K562 (cell line): ENCODE measurements around the gene KRTAP10-11. TPM values are rescaled to one million over a fixed set of nuclear protein-coding genes. Genes with fewer than 3 reads are reported as not detected.

Experiments
- ATAC-seq: fragments of 200-7000 bp; cut with Tn5 transposase; 3 replicates; pipeline ENCODE4 v1.9.1; 2020; ENCODE audit warnings: moderate library complexity
- BruUV-seq: library from RNA; stranded (reverse); fragments of 400-500 nt; replicated peaks from 2 replicates; lab custom pipeline; 2021; lab: Mats Ljungman, UMichigan
- CTCF ChIA-PET: fragments of 300-600 bp; formaldehyde crosslinking; extraction: SDS; loops from one replicate; lab custom pipeline; 2021; ENCODE audit warnings: low intra/inter-chr PET ratio; lab: Yijun Ruan, JAX
- POLR2A ChIA-PET: fragments of 300-600, 350-650 bp; sonication (Branson Sonifier 250); formaldehyde crosslinking; extraction: SDS; loops from one replicate; lab custom pipeline; 2021; ENCODE audit warnings: antibody characterized with exemption, inconsistent platforms; lab: Yijun Ruan, JAX
- DNase-seq, 4 experiments: peaks; one replicate each; pipeline versions ENCODE4 v3.0.0 to v3.0.0-alpha.2; 2011 to 2018; ENCODE audit warnings: low spot score in 3 of 4, mixed read lengths in 3 of 4; ENCODE audit errors: extremely low read depth in 1 of 4
- FAIRE-seq: peaks from 2 replicates; lab custom pipeline; 2011; peaks lifted over from hg19 to GRCh38; lab: Jason Lieb, UNC
- H2AFZ ChIP-seq: 2 replicates; pipeline ENCODE4 v1.6.0; 2011; ENCODE audit warnings: low read depth, low read length, control low read depth, inconsistent platforms
- H3K27ac ChIP-seq: fragments of 200-600 bp; 3 replicates; pipeline ENCODE4 v1.8.0; 2011; ENCODE audit warnings: low read depth, mild to moderate bottlenecking, control low read depth, inconsistent platforms, low read length, moderate library complexity, mixed read lengths; ENCODE audit errors: extremely low read depth
- H3K27me3 ChIP-seq, 2 experiments: fragments of 300-600 bp in 1 of 2; 2 replicates in 1 of 2; 3 replicates in 1 of 2; pipeline versions ENCODE4 v1.6.0 to v1.8.0; 2011; ENCODE audit warnings: inconsistent platforms in 2 of 2, low read length in 2 of 2, mild to moderate bottlenecking in 1 of 2, mixed read lengths in 1 of 2, moderate library complexity in 1 of 2; ENCODE audit not compliant: control insufficient read depth in 2 of 2, insufficient read depth in 2 of 2
- H3K36me3 ChIP-seq: fragments of 300-600 bp; 3 replicates; pipeline ENCODE4 v1.8.0; 2011; ENCODE audit warnings: mild to moderate bottlenecking, low read length, inconsistent platforms; ENCODE audit not compliant: control insufficient read depth, insufficient read depth
- H3K4me1 ChIP-seq, 2 experiments: fragments of 200-600 bp in 1 of 2; replicated peaks in 1 of 2; 2 replicates in 1 of 2; 3 replicates in 1 of 2; pipeline versions ENCODE4 v1.5.1 to v1.8.0; 2011; ENCODE audit warnings: inconsistent platforms in 2 of 2, low read length in 2 of 2, mild to moderate bottlenecking in 1 of 2, mixed read lengths in 1 of 2, moderate library complexity in 1 of 2; ENCODE audit not compliant: control insufficient read depth in 2 of 2, insufficient read depth in 2 of 2
- H3K4me2 ChIP-seq: 2 replicates; pipeline ENCODE4 v1.6.1; 2011; ENCODE audit warnings: low read length, control low read depth, inconsistent platforms, mixed read lengths; ENCODE audit not compliant: insufficient read depth
- H3K4me3 ChIP-seq: fragments of 200-600 bp; sonication (generic), shearing (Covaris generic); 2 replicates; pipeline ENCODE4 v1.5.1; 2016; ENCODE audit warnings: control low read depth, inconsistent platforms
- H3K79me2 ChIP-seq: fragments of 200-600 bp; 3 replicates; pipeline ENCODE4 v1.8.0; 2011; ENCODE audit warnings: low read length, inconsistent platforms; ENCODE audit not compliant: control insufficient read depth, insufficient read depth
- H3K9ac ChIP-seq, 2 experiments: 2 replicates each; pipeline versions ENCODE4 v1.6.0 to v1.6.1; 2011; ENCODE audit warnings: low read depth in 2 of 2, low read length in 2 of 2, control low read depth in 1 of 2, inconsistent platforms in 1 of 2, mild to moderate bottlenecking in 1 of 2, mixed read lengths in 1 of 2; ENCODE audit not compliant: insufficient read depth in 1 of 2
- H3K9me1 ChIP-seq: one replicate; pipeline ENCODE4 v1.6.0; 2011; ENCODE audit warnings: inconsistent platforms, mild to moderate bottlenecking, low read length, moderate library complexity; ENCODE audit not compliant: control insufficient read depth, insufficient read depth
- H3K9me3 ChIP-seq: replicated peaks from 2 replicates; pipeline ENCODE4 v1.5.1; 2011; ENCODE audit warnings: low read depth, low read length, inconsistent platforms; ENCODE audit not compliant: control insufficient read depth, insufficient read depth
- H4K20me1 ChIP-seq: replicated peaks from 2 replicates; pipeline ENCODE4 v1.6.1; 2011; ENCODE audit warnings: low read length, inconsistent platforms, mixed read lengths; ENCODE audit not compliant: control insufficient read depth, insufficient read depth
- BCOR ChIP-seq: fragments of 450-650 bp; IDR thresholded peaks from 2 replicates; pipeline ENCODE4 v1.6.1; 2016
- CBFA2T3 ChIP-seq: fragments of 450-650 bp; IDR thresholded peaks from 2 replicates; pipeline ENCODE4 v1.6.1; 2017
- CCAR2 ChIP-seq: fragments of 200-400 bp; formaldehyde crosslinking; IDR thresholded peaks from 2 replicates; pipeline ENCODE4 v1.6.1; 2017; ENCODE audit warnings: mild to moderate bottlenecking, low read depth, low read length
- CEBPG ChIP-seq, 3 experiments: fragments of 200-800 bp in 1 of 3; sonication (Bioruptor generic) in 1 of 3; sonication (generic) in 1 of 3; formaldehyde crosslinking in 1 of 3; IDR thresholded peaks in 2 of 3; conservative IDR thresholded peaks in 1 of 3; 2 replicates each; pipeline versions ENCODE4 v1.6.1 to v1.8.0; 2016 to 2022; ENCODE audit warnings: missing compliant biosample characterization in 2 of 3, missing genetic modification characterization in 2 of 3, mild to moderate bottlenecking in 1 of 3, missing genetic modification reagents in 1 of 3
- ETV6 ChIP-seq, 3 experiments: fragments of 150-350 bp in 1 of 3; sonication (generic) in 1 of 3; formaldehyde crosslinking in 1 of 3; IDR thresholded peaks; 2 replicates each; pipeline versions ENCODE4 v1.6.1 to v1.8.0; 2014 to 2022; ENCODE audit warnings: borderline replicate concordance in 2 of 3, low read depth in 2 of 3, antibody characterized with exemption in 1 of 3, low read length in 1 of 3, mild to moderate bottlenecking in 1 of 3, missing genetic modification reagents in 1 of 3
- GTF2E2 ChIP-seq: fragments of 200-800 bp; sonication (Bioruptor generic); IDR thresholded peaks from 2 replicates; pipeline ENCODE4 v1.6.1; 2016; ENCODE audit warnings: missing genetic modification characterization, missing compliant biosample characterization
- HIVEP1 ChIP-seq: fragments of 250-450 bp; sonication (Bioruptor Pico); IDR thresholded peaks from 2 replicates; pipeline ENCODE4 v1.4.0; 2020; ENCODE audit warnings: mild to moderate bottlenecking
- NR3C1 ChIP-seq: sonication (generic); formaldehyde crosslinking; IDR thresholded peaks from 2 replicates; pipeline ENCODE4 v1.8.1; 2022; ENCODE audit warnings: missing genetic modification reagents
- SNIP1 ChIP-seq: fragments of 450-650 bp; IDR thresholded peaks from 2 replicates; pipeline ENCODE4 v1.7.1; 2017; ENCODE audit warnings: low read depth, mild to moderate bottlenecking
- ZNF175 ChIP-seq: fragments of 200-800 bp; sonication (Bioruptor generic); IDR thresholded peaks from 2 replicates; pipeline ENCODE4 v1.6.1; 2016; ENCODE audit warnings: low read depth, mild to moderate bottlenecking, missing genetic modification characterization, missing compliant biosample characterization
- WGBS: fragments of 100-300 bp; shearing (Covaris generic); methylation state at CpG from one replicate; pipeline ENCODE4 v1.1.6; 2016; ENCODE audit warnings: low coverage, mixed read lengths; ENCODE audit not compliant: insufficient coverage; ENCODE audit errors: missing lambda C conversion rate; 5-methylcytosine and 5-hydroxymethylcytosine counted together
- in situ Hi-C: fragments of 300-500 bp; cut with MboI; formaldehyde crosslinking; loops from 4 replicates; pipeline ENCODE4 v1.15.0; 2018; ENCODE audit warnings: inconsistent platforms, mixed read lengths
- intact Hi-C: fragments of 100-400 bp; cut with micrococcal nuclease; formaldehyde crosslinking; loops from 2 replicates; pipeline ENCODE4 v1.14.2; 2022
- polyA plus RNA-seq, 8 experiments: library from polyadenylated mRNA; depleted of rRNA in 4 of 8; stranded (reverse) in 5 of 8; unstranded in 3 of 8; fragments of >200 nt; fragmentation: Nextera tagmentation in 2 of 8; fragmentation: Illumina TruSeq in 1 of 8; extraction: Ambion mirVana in 2 of 8; extraction: Trizol in 1 of 8; gene quantifications; 2 replicates each; pipeline versions ENCODE4 v1.2.1 to v1.2.3, GENCODE V29; 2011 to 2014; ENCODE audit warnings: inconsistent platforms in 1 of 8, missing spikeins in 1 of 8
- total RNA-seq, 7 experiments: library from RNA; depleted of rRNA in 6 of 7; stranded (reverse); fragments of >200 nt in 6 of 7; fragmentation: Illumina TruSeq in 2 of 7; extraction: Trizol in 2 of 7; gene quantifications; 2 replicates each; pipeline versions ENCODE4 v1.2.1 to v1.2.3, GENCODE V29; 2011 to 2021; ENCODE audit warnings: low replicate concordance in 1 of 7

The KRTAP10-11 gene
- total and polyA plus RNA-seq, 9 of the 15 experiments (the other 6 are each of a cell fraction or from before 2014, with no cell fraction given), result not detected

DNA sequence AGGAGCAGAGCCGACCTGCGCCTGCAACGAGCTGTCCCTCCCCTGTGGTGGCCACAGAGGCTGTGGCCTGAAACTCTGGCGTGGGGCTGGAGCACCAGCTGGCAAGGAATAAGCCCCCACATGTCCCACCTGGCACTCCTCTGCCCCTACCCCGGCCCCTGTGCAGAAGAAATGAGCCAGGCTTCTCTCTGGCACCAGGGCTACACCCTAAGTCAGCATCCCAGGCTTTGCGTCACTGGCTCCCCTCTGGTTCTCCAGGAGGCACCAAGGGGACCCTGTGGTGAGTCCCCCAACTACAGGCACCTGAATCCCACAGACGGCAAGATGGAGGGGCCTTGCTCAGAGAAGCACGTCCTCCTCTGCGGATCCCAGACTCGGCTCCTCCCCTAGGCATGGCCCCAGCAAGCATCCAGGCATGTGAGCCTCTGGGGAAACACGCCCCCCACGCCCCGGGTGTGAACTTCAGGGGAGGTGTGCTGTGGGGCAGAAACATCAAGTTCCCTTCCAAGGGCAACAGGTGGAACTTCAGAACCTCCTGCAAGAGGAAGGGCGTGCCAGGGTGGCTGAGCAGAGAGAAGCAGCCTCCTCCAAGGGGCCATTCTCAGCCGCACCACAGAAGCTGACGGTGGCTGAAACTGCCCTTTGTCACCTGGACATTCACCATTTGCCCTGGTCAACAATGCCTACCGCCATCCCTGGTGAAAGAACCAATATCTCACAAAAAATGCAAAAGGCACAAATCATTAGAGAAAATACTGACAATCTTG, 42.9 kb upstream of the KRTAP10-11 start:
- H3K79me2 ChIP-seq, result no peaks in the 10 kb centered on the region
- POLR2A ChIA-PET, result no interaction called here
- no peak overlapping the region for H2AFZ ChIP-seq
- H3K4me2 ChIP-seq, result no peak overlapping the region
- H3K27me3 ChIP-seq, result peaks cover 9 to 43% of the 10 kb centered on the region in 2 experiments; a peak in 4 of 5 replicates
- H3K36me3 ChIP-seq, result no peaks in the 10 kb centered on the region
- ATAC-seq (no peak), FAIRE-seq (no peak), DNase-seq (no peak)
- no peaks in the 10 kb centered on the region; the same call in 1 of the 2 replicates for H3K9me3 ChIP-seq
- no peak overlapping the region for H3K4me3 ChIP-seq
- H3K9me1 ChIP-seq, result no peaks in the 10 kb centered on the region
- CTCF ChIA-PET, result no interaction called here
- TF ChIP-seq CEBPG (CRISPR knock-in tag; IDR thresholded peaks at IDR 0.05) (no peak), CEBPG (tag; conservative IDR thresholded peaks at IDR 0.05 in 1 of 2, IDR thresholded peaks at IDR 0.05 in 1 of 2) (no peak), BCOR (no peak), NR3C1 (CRISPR knock-in tag) (no peak), CCAR2 (no peak), HIVEP1 (no peak), ZNF175 (no peak), ETV6 (IDR thresholded peaks at IDR 0.05; ENCODE audit: borderline replicate concordance in 1 of 2, low read depth in 2 of 2, low read length in 1 of 2) (no peak), ETV6 (CRISPR knock-in tag; IDR thresholded peaks at IDR 0.05; ENCODE audit: borderline replicate concordance) (no peak), GTF2E2 (no peak), SNIP1 (no peak), CBFA2T3 (no peak)
- peaks cover 0 to 16% of the 10 kb centered on the region in 2 experiments; a peak in 1 of 5 replicates for H3K4me1 ChIP-seq
- BruUV-seq, result no TSS peak
- no peak overlapping the region for H3K9ac ChIP-seq
- intact Hi-C loops (no loop called here), in situ Hi-C loops (no loop called here)
- no peak overlapping the region for H3K27ac ChIP-seq
- no peaks in the 10 kb centered on the region for H4K20me1 ChIP-seq
- WGBS, result 0% methylated on average over 17 of the region's 17 CpGs
